Measurements from ENCODE around the gene IZUMO1R.
"Not testable (repeated sequence)": the region's sequence is repeated elsewhere in the genome, so short reads cannot be mapped to it uniquely, and the experiment has no call there.

The IZUMO1R gene

GRCh38 chr11:94326947-94327346, 22.6 kb downstream of the IZUMO1R start:
- no peak for DNase-seq

GRCh38 chr11:94328587-94329080, 24.3 kb downstream of the IZUMO1R start:
- no peak for DNase-seq

- no peak for DNase-seq
Observed at GRCh38 chr11:94329501-94329900, 25.1 kb downstream of the IZUMO1R start.

- no peak for DNase-seq
Observed at GRCh38 chr11:94330789-94331188, 26.4 kb downstream of the IZUMO1R start.

- no peak for DNase-seq
Observed at GRCh38 chr11:94332814-94333213, 28.4 kb downstream of the IZUMO1R start.

- no peak for DNase-seq
Observed at GRCh38 chr11:94336033-94336432, 31.7 kb downstream of the IZUMO1R start.

GRCh38 chr11:94338651-94339050, 34.3 kb downstream of the IZUMO1R start:
- DNase-seq = no peak

- DNase-seq = no peak
Observed at GRCh38 chr11:94342250-94342649, 37.9 kb downstream of the IZUMO1R start.

- no peak for DNase-seq
Observed at GRCh38 chr11:94343495-94343894, 39.1 kb downstream of the IZUMO1R start.

- not testable (repeated sequence) for DNase-seq
Observed at GRCh38 chr11:94346311-94346710, 41.9 kb downstream of the IZUMO1R start.

- DNase-seq = not testable (repeated sequence)
Observed at GRCh38 chr11:94350850-94351563, 46.6 kb downstream of the IZUMO1R start.
